HCT116 (cell line): ENCODE results near the gene TTC24.

ENCODE experiments used
- CEBPB ChIP-seq: IDR thresholded peaks from 2 replicates; pipeline ENCODE4 v1.6.1; 2012; ENCODE audit warnings: low read depth
- CTCF ChIP-seq, 3 experiments: fragments of 200-600 bp in 1 of 3; sonication (generic) in 1 of 3; IDR thresholded peaks in 2 of 3; conservative IDR thresholded peaks in 1 of 3; 2 replicates each; pipeline ENCODE4 v1.5.1; 2012 to 2017; ENCODE audit warnings: low read depth in 2 of 3, low read length in 2 of 3, antibody characterized with exemption in 1 of 3, borderline replicate concordance in 1 of 3, control low read depth in 1 of 3, mild to moderate bottlenecking in 1 of 3, mixed read lengths in 1 of 3, mixed run types in 1 of 3, moderate library complexity in 1 of 3; ENCODE audit not compliant: insufficient read depth in 1 of 3
- ELF1 ChIP-seq: IDR thresholded peaks from 2 replicates; pipeline ENCODE4 v1.6.1; 2012; ENCODE audit warnings: low read depth, borderline replicate concordance
- JUND ChIP-seq: IDR thresholded peaks from 2 replicates; pipeline ENCODE4 v1.6.1; 2012
- MAX ChIP-seq: IDR thresholded peaks from 2 replicates; pipeline ENCODE4 v1.6.1; 2012
- POLR2A ChIP-seq: IDR thresholded peaks from 2 replicates; pipeline ENCODE4 v1.7.0; 2011; ENCODE audit warnings: borderline replicate concordance; ENCODE audit not compliant: insufficient read depth, insufficient read length; ENCODE audit errors: extremely low read depth
- POLR2AphosphoS5 ChIP-seq: IDR thresholded peaks from 2 replicates; pipeline ENCODE4 v1.6.1; 2011; ENCODE audit warnings: mild to moderate bottlenecking, low read depth, low read length, moderate library complexity
- RAD21 ChIP-seq: IDR thresholded peaks from 2 replicates; pipeline ENCODE4 v1.6.1; 2012; ENCODE audit warnings: low read depth, mild to moderate bottlenecking
- REST ChIP-seq: IDR thresholded peaks from 2 replicates; pipeline ENCODE4 v1.6.1; 2012; ENCODE audit warnings: low read depth
- SIN3A ChIP-seq: IDR thresholded peaks from 2 replicates; pipeline ENCODE4 v1.6.1; 2012; ENCODE audit warnings: low read depth
- SRF ChIP-seq: IDR thresholded peaks from 2 replicates; pipeline ENCODE4 v1.6.1; 2012; ENCODE audit warnings: low read depth

- no peak for TF ChIP-seq CEBPB
- TF ChIP-seq CTCF (IDR thresholded peaks at IDR 0.05 in 2 of 3, conservative IDR thresholded peaks at IDR 0.05 in 1 of 3; ENCODE audit: borderline replicate concordance in 1 of 3, insufficient read depth in 1 of 3, low read depth in 2 of 3, low read length in 2 of 3) = peak; percentile 22 to 80 (median 61); a peak in 5 of 6 replicates
- no peak for TF ChIP-seq POLR2AphosphoS5
- no peak for TF ChIP-seq ELF1
- TF ChIP-seq RAD21 = peak; percentile 35
- no peak for TF ChIP-seq REST
- TF ChIP-seq SIN3A = no peak
- no peak for TF ChIP-seq MAX
- TF ChIP-seq POLR2A = no peak
- no peak for TF ChIP-seq JUND
- no peak for TF ChIP-seq SRF
These were observed 39.5 kb downstream of the TTC24 start, which contains the start of gene HAPLN2 for GRCh38 chr1:156618853-156619581.
